GF-D8 (cell line): ENCODE data around the gene FAM186B.
A peak's percentile ranks its signal among the peaks of the same experiment; 100 is the strongest.

Experiments
- DNase-seq: peaks from one replicate; lab custom pipeline; 2025; lab: John Stamatoyannopoulos, UW

The FAM186B gene

DNA sequence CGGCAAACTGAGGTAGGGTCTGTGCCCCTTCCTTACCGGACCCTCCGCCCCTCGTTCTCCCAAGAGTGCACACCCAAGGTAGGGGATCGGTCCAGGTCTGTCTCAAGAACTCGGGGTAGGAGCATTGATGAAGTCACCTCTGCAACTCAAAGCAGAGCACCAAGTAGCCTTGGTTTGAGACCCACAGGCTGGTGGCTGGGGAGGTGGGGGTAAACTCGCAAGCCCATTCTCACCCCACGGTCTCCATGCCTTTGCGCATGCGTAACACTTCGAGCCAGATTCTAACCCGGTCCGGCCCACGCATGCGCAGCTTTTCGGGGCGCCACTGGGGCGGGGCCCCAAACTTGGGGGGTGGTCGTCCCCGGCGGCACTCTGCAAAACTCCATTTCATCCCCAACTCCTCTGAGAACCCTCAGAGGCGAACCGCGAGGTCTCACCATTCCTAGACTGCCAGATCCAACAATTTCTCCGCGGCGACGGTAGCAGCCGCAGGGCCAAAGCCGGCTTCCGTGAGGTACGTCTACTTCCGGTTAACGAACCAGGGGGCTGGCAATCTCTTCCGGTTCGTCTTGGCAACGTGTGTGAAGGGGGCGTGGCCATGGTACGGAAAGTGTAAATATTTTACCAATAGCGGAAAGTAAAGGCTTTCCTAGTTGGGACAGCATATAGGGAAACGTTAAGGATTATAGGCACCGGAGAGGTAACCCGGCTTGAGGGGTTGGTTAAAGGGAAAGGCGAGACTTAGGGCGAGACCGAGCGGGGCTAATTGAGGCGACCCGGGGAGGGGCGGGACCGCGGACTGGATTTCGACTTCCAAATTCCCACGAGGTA lies 37.6 kb downstream of the FAM186B start, which contains the start of gene MCRS1:
Gene MCRS1 (minus strand): TSS at position 532 of the 831 bp plus-strand sequence. CDS start 1,411 bp downstream, outside the sequence.
- peak; percentile 71 for DNase-seq

DNA sequence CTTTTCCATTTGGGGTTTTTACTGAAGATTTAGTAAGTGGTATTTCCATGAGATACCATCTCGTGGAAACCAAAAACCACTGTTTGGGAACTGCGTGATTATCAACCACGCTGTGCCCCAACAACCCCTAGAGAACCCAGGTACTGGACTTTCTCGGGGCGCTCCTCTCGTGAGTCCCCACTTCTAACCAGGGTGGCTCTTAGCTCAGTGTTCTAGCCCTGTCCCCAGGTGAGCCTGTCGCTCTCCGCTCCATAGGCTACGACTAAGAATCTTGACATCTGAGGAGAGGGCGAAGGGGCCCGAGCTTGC lies 38.2 kb downstream of the FAM186B start:
- no peak for DNase-seq

DNA sequence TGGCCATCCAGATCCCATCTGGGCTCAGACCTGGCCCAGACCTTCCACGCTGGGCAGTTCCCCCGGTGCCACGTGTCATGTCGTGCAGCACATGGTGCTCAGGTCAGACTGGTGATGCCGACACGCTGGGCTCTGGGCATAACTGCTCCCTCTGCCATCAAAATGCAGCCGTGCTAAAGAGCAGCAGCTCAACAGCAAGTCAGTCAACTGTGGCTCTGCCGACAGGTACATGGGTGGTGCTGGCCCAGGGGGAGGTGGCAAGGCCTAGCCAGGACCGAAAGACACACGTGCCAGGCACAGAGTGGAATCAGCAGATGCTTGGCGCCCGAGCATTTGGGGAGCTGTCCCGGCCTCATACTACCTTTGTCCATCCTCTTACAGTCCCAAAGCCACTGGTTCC lies 39.1 kb downstream of the FAM186B start:
- no peak for DNase-seq

DNA sequence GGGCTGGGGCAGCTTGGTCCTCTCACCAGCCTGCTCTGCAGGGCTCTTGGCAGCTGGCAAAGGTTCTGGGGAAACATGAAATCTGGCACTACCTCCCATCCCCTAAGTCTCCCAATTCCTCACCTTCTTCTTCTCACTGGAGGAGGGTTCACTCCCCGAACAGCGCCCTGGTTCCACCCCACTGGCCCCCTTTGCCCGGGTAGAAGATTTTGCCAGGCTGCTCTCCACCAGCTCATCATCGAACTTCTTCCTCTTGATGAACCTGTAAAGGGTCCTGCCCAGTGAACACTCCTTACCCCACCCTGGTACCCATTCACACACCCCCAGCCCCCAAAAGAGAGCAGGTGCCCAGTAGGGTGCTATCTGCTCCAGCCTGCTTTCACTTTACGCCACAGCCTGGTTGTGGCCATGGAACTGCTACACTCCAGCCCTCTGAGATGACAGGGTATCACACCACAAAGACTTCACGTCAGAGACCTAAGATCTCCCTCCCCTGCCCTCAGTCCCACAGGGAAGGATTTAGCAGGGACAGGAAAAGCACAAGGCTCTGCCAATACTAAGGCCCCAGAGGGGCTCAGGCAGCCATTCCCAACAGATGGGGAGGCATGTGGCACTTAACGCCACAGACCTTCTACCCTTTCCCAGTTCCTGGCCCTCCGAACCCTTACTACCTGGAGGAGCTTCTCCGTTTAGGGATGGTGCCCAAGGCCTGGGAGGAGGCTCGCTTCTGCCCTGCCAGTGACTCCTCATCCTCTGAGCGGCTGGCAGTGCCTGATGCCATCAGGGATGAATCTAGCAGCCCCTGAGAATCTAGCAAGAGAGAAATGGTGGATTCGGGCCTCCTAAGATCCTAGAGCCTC lies 39.8 kb downstream of the FAM186B start:
- DNase-seq = no peak

DNA sequence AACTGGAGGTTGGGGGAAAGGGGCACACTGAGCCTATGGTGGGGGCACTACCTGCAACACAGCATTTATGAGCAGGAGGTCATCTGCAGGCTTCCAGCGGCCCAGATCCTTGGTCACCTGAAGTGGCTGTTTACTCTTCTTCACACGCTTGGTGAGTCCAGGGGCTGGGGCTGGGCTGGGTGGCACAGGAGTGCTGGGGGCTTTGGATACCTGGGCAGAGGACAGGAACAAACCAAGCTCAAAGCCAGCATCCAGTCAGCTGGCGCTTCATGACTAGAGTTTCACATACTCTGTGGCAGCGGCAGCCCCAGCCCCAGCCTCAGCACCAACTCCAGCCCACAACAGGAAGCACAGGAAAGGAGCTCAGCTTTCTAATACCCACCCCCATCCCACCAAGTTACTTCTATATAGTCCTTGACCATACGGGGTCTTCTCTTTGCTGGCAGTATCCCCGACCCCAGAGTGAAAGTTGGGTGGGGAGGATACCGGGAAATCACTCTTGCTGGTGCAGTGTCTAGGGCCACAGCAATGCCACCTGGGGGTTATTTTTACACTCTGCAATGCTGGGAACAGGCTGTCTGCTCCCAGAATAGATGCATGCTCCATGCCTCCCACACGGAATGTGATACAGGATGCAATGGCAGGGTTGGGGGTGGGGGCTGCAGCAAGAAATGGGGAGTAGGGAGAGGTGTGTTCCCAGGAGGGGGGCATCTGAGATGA lies 40.6 kb downstream of the FAM186B start:
- DNase-seq = no peak

DNA sequence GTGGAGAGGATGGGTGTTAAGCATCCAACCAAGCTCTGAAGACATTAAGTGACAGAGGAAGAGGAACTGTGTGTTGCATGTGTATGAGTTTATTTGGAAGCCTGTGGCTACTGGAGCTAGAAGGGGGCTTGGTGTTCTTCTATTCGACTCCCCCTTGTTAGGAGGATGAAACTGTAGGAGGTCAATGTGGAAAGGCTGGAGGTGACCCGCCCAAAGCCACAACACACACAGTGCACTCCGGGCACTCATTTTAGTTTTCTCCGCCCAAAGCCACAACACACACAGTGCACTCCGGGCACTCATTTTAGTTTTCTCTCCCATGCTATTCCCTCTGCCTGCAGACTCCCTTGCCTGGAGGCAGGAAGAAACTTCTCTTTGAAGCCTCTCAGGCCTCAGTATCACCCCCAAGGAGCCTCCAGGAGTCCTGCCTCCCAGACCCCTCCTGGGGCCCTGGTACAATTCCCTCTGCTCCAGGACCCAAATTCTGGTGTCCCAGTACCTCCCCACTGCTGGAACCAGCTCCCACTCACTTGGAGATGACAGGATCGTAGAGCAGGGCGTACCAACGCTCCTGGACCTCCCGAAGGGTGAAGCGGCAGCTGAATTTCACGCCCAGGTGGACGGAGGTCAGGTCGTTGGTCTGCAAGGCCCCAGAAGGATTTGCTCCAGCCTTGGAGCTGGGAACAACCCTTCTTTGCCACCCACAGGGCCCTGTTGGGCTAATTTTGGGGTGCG lies 41.3 kb downstream of the FAM186B start:
- no peak for DNase-seq

DNA sequence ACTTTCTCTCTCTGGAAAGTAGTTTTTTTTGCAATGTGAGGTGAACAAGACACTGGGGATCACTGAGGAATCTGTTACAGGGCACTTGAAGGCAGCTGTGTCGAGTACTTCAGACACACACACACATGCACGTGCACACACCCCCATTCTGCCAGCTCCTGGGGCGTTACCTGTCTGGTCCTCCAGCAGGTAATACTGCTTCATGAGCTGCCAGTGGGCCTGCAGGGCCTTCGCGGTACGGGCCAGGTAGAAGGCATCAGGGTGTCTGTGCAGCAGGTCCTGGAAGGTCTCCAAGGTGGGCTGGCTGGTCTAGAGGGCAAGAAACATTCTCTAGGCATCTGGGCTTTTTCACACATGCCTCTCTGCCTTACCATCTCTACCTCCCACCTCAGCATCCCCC lies 42.6 kb downstream of the FAM186B start:
- no peak for DNase-seq

DNA sequence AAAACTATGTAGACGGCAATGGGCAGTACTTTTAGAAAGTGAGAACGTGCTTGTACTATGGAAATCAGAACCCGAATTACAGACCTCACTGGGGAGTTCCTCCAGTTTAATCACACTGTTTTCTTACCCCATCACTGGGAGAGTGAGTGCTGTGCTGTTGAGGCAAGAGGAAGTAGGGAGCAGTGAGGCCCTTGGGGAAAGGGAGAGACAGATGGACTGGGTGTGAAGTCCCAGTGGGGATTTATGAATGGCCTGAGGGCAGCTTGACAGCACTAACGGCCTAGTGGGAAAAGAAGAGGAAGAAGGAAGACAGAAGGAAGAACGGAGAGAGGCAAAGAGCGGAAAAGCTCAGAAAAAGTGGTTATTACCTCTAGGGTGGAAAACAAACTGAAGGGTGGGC lies 43.2 kb downstream of the FAM186B start:
- DNase-seq = no peak

DNA sequence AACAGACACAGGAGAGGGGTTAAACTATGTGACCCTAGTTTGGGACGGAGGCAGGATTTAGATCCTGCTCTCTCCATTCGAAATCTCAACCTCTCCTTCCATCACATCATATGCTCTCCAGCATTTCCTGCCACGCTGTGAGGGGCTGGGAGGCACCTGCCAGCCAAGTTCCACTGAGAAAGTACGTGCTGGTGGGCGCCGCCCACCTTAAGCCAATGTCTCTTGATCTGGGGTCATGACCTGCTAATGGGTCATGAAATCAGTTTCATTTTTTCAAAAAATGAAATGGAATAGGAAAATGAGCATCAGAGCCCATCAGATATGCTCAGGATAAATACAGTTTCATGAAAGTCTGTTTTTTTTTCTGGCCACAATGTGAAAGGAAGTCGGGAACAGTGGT lies 44.7 kb downstream of the FAM186B start:
- DNase-seq = no peak

DNA sequence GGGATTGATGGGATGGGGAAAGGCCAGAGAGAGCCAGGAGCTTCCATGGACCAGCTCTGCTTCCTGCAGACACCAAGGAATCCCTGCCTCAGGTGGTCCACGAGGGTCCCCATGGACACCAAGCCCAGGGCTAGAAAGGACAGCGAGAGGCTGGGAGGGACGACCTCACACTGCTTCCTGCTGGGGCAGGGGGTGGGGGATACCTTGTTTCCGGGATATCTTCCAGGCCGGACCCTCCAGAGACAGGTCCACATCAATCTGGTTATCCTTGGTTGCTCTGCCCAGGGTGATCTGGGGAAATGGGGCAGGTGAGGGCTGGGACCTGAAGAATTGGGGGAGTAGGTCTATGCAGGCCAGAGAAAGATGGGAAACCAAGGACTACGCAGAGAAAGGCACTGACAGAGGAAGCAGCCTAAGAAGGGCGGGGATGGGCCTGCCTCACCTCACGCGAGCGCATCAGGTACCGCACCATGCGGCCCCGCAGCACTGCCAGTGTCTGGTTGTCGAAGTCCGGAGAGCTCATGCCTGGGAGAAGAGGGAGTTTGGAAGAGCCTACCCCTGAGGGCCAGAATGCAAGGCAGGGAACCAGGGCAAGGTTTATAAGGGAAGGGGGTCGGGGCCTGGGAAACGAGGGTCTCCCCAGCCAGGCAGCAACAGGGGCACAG lies 46.3 kb downstream of the FAM186B start:
- no peak for DNase-seq

DNA sequence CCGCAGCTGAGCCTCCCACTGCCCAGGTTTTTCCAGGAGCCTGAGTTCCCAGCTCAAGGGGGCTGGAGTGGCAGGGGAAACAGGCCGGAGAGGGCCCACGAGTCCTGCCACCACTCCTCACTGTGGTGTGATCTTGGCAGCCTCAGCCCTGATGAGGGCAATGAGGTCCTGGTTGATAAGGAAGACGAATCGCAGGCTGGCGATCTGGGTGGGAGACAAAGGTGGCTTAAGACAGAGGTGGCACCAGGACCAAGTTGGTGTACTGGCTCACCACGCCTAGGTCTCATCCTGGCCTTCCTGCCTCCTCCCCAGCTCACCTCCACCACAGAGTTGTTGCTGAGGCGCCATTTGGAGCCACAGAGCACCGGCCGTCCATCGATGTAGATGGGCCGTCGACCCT lies 46.9 kb downstream of the FAM186B start:
- no peak for DNase-seq

DNA sequence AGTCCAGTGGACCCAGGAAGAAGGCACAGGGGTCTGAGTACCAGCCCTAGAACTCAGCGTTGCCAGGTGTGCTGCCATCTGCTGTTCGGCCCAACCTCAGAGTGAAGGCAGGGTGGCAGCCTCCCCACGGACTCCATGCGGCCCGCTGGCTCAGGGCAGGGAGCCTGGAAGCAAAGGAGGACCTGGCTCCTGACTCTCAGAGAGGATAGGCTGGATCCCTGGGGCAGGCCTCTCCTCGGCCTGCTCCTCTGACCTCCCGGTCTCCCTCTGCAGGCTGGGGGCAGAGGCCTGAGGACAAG lies 47.6 kb downstream of the FAM186B start:
- DNase-seq = no peak

DNA sequence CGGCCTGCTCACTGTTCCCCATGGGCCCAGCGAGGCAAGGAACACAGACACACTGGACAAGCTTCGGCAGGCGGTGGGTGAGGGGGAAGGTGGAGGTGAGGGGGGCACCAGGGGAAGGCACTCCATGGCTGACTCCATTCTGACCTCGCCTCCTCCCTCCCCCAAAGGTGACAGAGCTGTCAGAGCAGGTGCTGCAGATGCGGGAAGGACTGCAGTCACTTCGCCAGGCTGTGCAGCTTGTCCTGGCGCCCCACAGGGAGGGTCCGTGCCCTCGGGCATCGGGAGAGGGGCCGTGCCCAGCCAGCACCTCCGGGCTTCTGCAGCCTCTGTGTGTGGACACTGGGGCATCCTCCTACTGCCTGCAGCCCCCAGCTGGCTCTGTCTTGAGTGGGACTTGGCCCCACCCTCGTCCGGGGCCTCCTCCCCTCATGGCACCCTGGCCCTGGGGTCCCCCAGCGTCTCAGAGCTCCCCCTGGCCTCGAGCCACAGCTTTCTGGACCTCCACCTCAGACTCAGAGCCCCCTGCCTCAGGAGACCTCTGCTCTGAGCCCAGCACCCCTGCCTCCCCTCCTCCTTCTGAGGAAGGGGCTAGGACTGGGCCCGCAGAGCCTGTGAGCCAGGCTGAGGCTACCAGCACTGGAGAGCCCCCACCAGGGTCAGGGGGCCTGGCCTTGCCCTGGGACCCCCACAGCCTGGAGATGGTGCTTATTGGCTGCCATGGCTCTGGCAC lies 48.1 kb downstream of the FAM186B start:
- no peak for DNase-seq

DNA sequence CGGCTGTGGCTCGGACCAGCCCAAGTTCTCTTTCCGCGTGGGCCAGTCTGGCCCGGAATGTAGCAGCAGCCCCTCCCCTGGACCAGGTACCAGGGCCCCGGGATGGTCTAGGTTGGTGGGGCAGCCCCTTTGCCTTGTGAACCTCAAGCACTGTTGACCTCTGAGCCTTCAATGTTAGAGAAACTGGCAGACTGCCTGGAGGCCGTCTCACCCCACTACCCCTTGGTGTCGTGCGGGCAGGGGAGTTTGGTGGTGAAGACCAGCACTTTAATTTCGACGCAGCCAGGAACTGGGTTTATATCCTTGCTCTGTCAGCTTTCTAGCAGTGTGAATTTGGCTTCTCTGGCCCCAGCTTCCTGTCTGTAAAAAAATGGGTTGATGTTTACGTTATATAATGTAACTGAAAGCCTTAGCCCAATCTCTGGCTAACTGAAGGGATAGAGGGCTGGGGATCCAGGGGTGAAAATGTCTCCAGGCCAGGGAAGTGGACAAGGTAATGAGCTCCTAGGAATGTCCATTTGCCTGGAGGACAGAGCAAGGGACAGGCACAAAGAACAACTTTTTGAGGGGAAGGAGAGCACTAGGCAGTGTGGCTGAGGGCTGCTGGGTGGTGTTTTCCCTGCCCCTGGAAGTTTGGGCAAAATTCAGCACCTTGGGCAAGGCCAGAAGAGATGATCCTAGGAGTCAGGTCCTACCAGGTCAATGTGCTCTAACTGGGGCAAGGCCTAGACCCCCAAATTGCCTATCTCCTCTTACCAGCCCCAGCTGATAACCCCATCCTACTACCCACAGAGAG lies 48.9 kb downstream of the FAM186B start:
- DNase-seq = no peak

DNA sequence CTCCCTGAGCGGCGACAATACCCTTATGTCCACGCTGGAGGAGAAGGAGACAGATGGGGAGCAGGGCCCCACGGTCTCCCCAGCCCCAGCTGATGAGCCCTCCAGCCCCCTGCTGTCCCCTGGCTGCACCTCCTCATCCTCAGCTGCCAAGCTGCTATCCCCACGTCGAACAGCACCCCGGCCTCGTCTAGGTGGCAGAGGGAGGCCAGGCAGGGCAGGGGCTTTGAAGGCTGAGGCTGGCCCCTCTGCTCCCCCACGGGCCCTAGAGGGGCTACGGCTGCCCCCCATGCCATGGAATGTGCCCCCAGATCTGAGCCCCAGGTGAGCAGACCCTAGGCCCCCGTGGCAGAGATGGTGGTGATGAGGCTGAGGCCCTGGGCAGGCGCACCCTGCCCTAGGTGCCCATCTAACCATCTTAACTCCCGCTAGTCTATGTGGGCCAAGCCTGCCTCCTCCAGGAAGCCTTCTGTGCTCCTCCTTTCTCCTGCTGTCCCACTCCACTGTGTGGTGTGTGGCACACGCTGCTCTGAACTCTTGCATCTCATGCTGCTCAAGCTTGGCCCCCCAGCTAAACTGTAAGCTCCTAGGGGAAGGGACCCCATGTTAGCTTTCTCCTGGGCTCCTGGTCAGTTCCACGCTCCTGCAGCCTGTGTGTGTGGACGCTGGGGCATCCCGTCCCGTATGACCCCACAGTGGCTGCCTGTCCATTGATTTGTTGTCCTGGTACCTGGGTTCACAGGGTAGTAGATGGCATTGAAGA lies 49.6 kb downstream of the FAM186B start:
- no peak for DNase-seq

DNA sequence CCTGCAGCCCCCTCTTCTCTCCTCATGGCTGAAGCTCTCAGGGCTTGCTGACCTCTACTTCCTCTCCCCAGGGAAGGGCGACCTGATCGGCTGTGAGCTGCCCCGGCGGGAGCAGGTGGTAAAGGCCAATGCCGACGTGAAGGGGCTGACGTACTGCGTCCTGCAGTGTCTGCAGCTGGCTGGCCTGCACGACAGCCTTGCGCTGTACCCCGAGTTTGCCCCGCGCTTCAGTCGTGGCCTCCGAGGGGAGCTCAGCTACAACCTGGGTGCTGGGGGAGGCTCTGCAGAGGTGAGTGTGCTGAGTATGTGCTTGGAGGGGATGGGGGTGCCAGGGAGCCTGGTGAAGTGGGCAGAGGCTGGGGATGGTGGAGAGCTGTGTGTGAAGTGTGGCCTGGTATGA lies 51.2 kb downstream of the FAM186B start:
- DNase-seq = no peak

DNA sequence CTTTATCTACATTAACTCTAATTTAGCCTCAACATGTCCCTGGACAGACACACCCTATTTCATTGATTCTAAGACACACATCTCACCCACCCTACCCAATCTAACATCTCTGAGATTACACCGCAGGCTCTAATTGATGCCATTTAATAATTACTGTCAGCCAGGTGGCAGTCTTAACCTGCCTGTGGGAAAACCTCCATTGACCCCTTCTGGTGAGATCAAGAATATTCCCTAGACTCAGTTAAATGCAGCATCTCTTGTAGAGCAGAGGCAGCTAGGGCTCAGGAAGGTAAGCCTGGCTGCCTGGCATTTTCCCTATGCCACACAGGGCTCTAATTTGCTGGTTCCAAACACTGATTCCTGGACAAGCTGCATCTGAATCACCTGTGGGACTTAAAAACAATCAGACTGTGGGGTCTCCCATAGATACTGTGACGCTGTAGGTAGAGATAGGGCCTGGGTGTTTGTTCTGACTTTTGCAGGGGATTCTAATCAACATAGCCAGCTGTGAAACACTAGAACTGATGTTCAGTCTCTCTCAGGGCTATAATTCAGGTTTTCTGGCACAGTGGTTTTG lies 51.8 kb downstream of the FAM186B start:
- DNase-seq = no peak

DNA sequence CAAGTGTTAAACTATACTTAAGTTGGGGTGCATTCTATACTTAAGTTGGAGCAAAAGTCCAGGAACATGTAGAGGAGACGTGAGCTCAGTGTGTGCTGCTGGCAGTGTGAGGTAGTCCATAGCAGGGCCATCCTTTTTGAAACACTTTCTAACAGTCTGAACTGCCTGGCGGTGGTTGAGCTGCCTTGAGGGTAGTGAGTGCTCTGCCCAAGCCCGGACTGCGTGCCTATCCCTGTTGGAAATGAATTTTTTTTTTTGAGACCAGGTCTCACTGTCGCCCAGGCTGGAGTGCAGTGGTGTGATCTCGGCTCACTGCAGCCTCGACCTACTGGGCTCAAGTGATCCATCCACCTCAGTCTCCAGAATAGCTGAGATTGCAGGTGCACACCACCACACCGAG lies 52.5 kb downstream of the FAM186B start:
- DNase-seq = no peak

DNA sequence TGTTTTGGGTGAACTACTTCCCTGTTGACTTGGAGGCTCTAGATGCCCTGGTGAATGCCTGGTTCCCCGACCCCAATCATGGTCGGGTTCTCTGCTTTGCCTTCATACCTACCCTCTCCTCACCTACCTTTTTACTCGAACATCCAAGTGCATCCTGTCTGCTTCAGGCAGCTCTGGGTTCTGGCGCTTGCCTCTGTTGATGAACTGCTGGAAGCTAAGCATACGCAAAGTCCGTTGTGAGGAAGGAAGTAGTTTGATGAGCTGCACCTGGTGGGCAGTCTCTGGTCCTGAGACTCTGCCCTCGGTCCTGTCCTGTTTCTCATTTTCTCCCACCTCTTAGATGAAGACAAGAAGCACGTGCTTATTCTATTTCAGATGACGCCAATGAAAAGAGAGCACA lies 53.0 kb downstream of the FAM186B start:
- no peak for DNase-seq
